Endometrium (tissue), 2 donors: ENCODE measurements around the gene AP4M1.
"Not testable (repeated sequence)": the region's sequence is repeated elsewhere in the genome, so short reads cannot be mapped to it uniquely, and the experiment has no call there.

Experiments
- FAIRE-seq: peaks from 2 replicates; lab custom pipeline; 2012; peaks lifted over from hg19 to GRCh38; lab: Jason Lieb, UNC
- donor health status: control.
- donor health status: control.

Gene AP4M1

GRCh38 chr7:100132126-100132525, 30.7 kb downstream of the AP4M1 start:
- no peak for FAIRE-seq

- FAIRE-seq, result no peak
Measured at GRCh38 chr7:100132697-100133151, 31.3 kb downstream of the AP4M1 start.

GRCh38 chr7:100137851-100138760, 36.7 kb downstream of the AP4M1 start:
- FAIRE-seq, result no peak

- no peak for FAIRE-seq
Measured at GRCh38 chr7:100141555-100141949, 40.1 kb downstream of the AP4M1 start.

- no peak for FAIRE-seq
Measured at GRCh38 chr7:100142461-100142860, 41.0 kb downstream of the AP4M1 start.

- not testable (repeated sequence) for FAIRE-seq
Measured at GRCh38 chr7:100146350-100146749, 44.9 kb downstream of the AP4M1 start.

GRCh38 chr7:100147278-100147677, 45.8 kb downstream of the AP4M1 start:
- FAIRE-seq, result no peak

GRCh38 chr7:100148225-100148558, 46.7 kb downstream of the AP4M1 start:
- FAIRE-seq, result no peak

- peak; percentile 97 for FAIRE-seq
Measured at GRCh38 chr7:100148559-100149328, 47.3 kb downstream of the AP4M1 start, which contains the start of gene LAMTOR4. Gene LAMTOR4 (plus strand): TSS chr7:100148918. CDS start chr7:100148973, 55 bp downstream.

- no peak for FAIRE-seq
Measured at GRCh38 chr7:100152404-100152803, 51.0 kb downstream of the AP4M1 start.

- no peak for FAIRE-seq
Measured at GRCh38 chr7:100152937-100153666, 51.7 kb downstream of the AP4M1 start.

- FAIRE-seq, result no peak
Measured at GRCh38 chr7:100153708-100154535, 52.5 kb downstream of the AP4M1 start.

GRCh38 chr7:100154651-100155491, 53.4 kb downstream of the AP4M1 start:
- FAIRE-seq, result no peak

- FAIRE-seq, result no peak
Measured at GRCh38 chr7:100155553-100156317, 54.3 kb downstream of the AP4M1 start.

- FAIRE-seq, result no peak
Measured at GRCh38 chr7:100156331-100157068, 55.1 kb downstream of the AP4M1 start.

- no peak for FAIRE-seq
Measured at GRCh38 chr7:100157069-100157333, 55.6 kb downstream of the AP4M1 start.

GRCh38 chr7:100157334-100158228, 56.1 kb downstream of the AP4M1 start:
- FAIRE-seq, result no peak
